Raji (cell line): ENCODE measurements around the gene RYR1.

Experiments
- POLR2A ChIP-seq: IDR thresholded peaks from 2 replicates; pipeline ENCODE4 v1.6.1; 2011; ENCODE audit warnings: low read depth, low read length, control low read depth; ENCODE audit not compliant: insufficient read depth

The RYR1 gene

DNA sequence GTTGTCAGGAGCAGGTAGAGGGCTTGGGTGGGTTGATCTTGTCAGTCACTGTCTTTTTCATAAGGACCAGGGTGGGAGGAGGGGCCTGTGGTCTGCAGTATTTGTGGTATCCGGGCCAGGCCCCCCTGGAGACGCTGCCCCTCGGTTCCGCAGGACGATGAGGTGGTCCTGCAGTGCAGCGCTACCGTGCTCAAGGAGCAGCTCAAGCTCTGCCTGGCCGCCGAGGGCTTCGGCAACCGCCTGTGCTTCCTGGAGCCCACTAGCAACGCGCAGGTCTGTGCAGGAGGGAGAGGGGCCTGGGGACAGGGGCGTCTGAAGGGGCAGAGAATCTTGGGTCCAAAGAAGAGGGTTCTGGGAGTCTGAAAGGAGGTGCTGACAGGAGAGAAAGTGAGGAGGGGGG is 7.1 kb downstream of the RYR1 start:
- no peak for TF ChIP-seq POLR2A

DNA sequence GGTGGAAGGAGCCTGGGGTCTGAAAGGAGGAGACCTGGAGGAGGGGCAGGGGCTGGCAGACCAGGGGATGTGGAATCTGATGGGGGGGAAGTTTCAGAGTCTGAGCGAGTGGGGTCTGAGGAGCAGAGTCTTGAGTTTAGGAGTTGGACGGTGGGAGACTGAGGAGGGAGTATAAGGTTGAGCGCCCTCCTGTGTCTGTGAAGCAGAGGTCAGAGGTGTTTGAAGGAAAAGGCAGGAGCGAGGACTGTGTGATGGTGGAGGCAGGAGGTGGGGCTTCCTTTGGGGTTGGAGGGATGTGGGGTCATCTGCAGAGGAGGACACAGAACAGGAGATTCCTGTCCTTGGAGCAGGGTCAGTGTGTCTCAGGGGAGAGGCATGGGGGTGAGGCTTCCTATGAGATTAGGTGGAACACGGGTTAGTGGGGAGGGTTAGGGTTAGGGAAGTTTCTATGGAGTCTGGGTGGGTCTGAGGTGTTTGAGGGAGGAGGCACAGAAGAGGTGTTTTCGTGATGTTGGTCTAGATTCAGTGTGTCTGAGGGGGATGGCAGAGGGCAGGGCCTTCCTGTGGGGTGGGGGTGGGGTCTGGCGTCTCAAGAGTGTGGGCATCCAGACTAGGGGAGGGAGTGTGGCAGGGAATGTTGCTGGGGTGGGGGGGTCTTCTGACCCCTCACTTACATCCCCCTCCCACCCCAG is 8.3 kb downstream of the RYR1 start:
- TF ChIP-seq POLR2A: no peak

DNA sequence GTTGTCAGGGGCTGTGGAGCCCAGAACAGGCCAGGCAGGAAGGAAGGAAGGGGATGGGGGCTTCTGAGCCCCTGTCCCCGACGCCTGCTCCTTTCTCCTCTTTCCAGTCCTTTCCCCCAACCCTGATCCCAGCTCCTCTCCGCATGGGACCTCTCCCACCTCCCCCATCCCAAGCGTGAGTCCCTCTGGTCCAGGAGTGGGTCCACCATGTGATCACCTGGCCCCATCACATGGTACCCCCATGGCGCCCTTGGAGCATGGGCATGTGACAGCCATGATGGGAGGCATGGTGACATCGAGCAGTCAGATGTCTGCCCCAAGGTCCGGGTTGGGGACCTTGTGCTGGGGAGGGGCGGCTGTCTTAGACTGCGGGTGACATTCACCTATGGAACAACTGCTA is 9.2 kb downstream of the RYR1 start:
- no peak for TF ChIP-seq POLR2A

DNA sequence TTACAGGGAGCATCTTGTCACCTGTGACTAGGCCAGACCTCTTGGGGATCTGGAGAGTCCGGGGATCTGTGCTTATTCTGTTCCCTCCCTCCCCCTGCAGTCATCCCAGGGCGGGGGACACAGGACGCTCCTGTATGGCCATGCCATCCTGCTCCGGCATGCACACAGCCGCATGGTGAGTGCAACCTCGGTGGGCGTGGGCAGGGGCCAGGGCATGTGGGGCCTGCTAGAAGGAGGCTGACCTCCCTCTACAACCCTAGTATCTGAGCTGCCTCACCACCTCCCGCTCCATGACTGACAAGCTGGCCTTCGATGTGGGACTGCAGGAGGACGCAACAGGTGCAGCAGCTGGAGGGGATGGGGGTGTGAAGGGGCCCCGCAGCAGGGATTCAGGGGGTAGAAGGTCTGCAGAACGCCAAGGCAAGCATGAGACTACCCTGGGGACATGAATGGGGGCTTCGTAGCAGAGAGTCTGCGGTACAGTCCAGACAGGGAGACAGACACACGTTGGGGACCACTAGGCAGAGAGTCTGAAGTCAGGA is 10.0 kb downstream of the RYR1 start:
- TF ChIP-seq POLR2A: no peak

DNA sequence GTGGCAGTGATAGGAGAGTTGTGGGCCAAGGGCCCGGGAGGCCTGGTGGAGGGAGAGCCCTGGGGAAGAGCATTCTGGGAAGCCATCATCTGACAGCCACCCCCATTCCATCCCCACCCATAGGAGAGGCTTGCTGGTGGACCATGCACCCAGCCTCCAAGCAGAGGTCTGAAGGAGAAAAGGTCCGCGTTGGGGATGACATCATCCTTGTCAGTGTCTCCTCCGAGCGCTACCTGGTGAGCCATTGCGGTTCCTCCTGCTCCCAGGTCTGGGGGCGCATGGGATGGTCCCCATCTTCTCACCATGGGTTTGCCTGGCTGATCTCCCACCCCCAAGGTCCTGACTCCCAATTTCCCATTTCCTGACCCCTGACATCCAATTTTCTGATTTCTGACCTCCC is 10.5 kb downstream of the RYR1 start:
- no peak for TF ChIP-seq POLR2A

DNA sequence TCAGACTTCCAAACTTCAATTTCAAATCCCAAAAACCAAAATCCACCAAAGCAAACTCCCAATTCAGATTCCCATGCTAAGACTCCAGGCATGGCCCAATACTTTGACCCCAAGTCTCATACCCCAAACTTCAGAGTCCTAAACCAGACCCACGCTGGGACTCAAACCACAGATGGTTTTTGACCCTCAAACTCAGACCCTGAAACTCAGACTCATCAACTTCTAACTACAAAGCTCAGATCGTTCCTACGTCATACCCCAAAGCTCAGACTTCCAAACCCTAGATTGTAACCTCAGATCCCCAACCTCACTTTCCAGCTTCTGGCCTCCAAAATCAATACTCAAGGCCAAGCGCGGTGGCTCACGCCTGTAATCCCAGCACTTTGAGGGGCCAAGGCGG is 11.9 kb downstream of the RYR1 start:
- no peak for TF ChIP-seq POLR2A

DNA sequence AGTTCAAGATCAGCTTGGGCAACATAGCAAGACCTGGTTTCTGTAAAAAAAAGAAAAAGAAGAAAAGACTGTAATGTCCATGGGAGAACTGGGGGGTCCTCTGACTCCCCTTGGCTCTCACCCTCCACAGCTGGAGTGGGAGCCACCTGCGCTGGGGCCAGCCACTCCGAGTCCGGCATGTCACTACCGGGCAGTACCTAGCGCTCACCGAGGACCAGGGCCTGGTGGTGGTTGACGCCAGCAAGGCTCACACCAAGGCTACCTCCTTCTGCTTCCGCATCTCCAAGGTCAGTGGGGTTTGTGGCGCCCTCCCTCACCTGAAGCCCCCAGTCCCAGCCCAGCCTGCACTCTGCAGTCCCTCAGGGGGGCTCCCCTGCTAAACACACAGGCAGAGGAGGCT is 14.7 kb downstream of the RYR1 start:
- no peak for TF ChIP-seq POLR2A

DNA sequence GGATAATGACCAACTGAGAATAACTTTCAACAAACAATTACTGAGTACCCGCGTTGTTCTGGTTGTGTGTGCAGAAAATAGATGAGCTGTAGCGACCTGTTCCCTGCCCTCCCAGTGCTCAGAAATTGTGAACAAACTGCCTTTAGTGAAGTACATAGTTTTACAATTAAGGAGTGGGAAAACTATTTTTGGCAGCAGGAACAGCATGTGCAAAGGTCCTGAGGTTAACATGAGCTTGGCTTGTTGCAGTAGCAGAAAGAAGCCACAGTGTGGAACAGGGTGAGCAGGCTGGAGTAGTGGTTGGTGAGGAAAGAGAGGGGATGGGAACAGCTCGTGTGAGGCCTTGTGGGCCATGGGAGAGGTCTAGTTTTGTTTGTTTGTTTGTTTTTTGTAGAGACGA is 16.0 kb downstream of the RYR1 start:
- no peak for TF ChIP-seq POLR2A

DNA sequence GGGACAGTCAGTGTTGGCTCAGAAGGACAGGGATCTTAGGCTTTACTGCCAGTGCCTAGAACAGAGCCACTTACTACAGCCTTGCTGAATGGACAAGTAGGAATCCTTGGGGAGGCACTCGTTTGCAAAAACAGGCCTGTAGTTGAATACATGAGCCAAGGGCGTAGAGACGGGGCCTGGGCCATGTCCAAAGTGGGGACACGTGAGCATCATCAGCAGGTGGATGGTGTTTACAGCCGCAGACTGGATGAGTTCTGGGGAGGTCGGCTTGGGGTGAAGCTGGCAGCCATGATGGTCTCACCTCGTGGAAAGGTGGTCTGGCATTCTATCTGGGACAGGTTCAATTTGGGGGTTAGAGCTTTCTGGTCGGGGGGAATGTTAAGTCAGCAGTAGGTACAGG is 17.5 kb downstream of the RYR1 start:
- TF ChIP-seq POLR2A: no peak

DNA sequence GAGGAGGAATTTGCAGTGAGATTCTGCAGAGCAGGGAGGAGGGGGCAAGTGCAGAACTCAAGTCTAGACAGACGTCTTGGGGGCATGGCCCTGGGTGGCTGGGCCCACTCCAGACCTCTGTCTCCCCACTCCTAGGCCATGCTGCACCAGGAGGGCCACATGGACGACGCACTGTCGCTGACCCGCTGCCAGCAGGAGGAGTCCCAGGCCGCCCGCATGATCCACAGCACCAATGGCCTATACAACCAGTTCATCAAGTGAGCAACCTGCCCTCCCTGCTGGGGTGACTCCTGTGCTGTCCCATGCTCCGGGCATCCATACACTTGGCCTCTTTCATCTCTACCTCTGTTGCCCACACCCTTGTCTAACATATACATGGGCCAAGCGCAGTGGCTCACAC is 18.1 kb downstream of the RYR1 start:
- no peak for TF ChIP-seq POLR2A

DNA sequence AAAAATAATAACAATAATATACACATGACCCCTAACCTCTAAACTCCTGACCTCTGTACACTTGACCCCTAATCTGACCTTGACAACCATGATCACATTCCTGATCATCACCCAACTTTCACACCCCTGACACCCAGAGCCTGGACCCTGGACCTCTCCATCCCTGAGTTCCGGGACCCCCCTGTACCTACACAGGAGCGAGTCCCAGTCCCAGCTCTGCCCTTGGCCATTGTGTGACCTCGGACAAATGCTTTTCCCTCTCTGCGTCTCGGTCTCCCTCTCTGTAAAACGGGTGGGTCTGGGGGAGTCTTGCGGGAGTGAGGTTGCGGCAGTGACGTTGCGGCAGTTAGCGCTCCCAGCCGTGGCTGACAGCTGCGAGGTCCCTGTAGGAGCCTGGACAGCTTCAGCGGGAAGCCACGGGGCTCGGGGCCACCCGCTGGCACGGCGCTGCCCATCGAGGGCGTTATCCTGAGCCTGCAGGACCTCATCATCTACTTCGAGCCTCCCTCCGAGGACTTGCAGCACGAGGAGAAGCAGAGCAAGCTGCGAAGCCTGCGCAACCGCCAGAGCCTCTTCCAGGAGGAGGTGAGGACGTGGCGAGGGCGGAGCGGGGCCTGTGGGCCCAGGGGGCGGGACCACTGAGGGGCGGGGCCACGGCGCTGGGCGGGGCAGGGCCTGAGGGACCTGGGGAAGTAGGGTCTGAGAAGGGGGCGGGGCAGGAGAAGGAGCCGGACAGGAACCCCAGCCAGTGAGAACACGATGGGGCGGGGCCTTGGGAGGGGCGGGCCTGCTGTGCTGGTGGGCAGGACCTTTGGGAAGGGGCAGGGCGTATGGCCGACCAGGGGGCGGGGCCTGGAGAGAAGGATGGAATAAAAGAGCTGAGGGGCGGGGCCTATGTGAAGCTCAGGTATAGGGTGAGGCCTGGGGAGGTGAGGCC is 19.2 kb downstream of the RYR1 start:
- no peak for TF ChIP-seq POLR2A

DNA sequence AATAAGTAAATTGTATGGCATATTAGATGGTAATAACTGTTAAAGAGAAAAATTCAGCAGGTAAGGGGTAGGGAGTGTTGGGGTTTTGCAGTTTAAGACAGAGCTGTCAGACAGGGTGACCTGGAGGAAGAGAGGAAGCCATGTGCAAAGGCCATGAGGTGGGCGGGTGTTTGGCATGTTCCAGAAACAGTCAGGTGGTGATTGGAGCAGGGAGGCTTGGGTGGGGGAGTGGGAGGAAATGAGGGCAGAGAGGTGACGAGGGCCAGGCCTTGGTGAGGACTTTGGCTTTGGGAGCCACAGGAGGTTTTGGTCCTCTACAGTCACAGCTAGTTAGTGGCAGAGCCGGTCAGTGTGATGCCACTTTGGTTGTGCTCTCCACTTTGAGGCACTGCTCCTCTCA is 20.1 kb downstream of the RYR1 start:
- no peak for TF ChIP-seq POLR2A

DNA sequence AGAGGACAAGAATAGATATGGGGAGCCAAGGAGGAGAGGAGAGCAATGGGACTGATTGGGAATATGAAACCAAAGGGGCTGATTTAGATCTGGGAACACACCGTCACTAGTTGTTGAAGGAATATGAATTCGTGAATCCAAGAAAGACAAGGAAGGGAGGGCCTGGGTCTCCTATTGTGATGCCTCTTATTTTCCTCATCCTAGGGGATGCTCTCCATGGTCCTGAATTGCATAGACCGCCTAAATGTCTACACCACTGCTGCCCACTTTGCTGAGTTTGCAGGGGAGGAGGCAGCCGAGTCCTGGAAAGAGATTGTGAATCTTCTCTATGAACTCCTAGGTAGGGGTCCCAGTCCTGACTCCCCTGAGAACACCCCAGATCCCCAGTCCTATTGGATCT is 21.5 kb downstream of the RYR1 start:
- TF ChIP-seq POLR2A: no peak

DNA sequence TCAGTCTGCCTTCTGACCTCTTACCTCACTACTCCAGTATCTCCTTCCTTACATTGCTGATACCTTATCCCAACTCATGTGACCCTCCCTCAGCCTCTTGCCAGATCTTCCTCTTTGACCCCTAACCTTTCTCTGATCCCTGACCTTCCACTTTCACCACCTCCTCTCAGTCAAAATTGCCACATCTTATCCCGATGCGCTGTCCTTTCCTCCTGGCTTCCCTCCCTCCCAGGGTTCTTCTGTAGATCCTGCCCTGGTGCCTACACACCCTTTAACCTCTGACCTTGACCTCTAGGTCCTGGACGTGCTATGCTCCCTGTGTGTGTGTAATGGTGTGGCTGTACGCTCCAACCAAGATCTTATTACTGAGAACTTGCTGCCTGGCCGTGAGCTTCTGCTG is 23.7 kb downstream of the RYR1 start:
- TF ChIP-seq POLR2A: no peak

DNA sequence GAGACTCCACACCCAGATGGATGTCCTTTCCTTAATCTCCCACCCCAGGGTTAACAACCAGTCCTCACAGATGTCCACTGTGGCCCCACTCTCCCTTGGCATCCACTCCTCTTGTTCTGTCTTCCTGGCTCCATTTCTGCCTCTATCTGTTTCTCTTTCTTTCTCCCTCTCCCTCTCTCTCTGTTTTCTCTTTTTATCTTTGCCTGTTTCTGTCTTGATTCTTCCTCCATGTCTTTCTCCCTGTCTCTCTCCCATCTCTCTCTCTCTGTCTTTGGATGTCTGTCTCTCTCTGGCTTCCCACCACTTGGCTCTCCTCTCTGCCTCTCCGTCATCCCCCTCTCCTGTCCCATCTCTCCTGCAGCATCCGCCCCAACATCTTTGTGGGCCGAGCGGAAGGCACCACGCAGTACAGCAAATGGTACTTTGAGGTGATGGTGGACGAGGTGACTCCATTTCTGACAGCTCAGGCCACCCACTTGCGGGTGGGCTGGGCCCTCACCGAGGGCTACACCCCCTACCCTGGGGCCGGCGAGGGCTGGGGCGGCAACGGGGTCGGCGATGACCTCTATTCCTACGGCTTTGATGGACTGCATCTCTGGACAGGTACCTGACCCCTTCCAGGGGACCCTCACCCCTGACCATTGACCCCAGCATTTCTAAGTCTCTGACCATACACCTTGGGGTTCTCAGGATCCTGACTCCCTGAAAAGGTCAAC is 24.4 kb downstream of the RYR1 start:
- no peak for TF ChIP-seq POLR2A

DNA sequence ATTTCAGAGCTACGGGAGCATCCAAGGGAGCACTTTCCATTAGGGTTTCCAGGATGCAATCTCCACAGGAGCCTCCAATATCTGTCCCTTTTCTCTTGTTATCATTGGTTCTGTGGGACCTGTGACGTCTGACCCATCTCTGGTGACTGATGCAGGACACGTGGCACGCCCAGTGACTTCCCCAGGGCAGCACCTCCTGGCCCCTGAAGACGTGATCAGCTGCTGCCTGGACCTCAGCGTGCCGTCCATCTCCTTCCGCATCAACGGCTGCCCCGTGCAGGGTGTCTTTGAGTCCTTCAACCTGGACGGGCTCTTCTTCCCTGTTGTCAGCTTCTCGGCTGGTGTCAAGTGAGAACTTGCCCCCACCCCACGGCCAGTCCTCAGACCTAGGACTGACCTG is 25.5 kb downstream of the RYR1 start:
- TF ChIP-seq POLR2A: no peak

DNA sequence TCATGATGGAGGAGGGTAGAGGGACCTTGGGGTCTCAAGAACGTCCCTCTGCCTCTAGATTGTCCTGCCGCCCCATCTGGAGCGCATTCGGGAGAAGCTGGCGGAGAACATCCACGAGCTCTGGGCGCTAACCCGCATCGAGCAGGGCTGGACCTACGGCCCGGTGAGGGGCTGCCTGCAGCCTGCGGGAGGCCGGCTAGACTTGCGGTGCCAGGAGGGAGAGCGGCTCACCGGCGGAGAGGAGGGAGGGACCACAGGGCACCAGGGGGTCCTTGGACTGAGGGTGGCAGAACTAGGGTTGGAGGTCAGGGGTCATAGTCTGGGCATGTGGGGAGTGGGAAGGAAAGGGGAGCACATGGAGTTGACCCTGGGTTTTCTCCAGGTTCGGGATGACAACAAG is 29.9 kb downstream of the RYR1 start:
- no peak for TF ChIP-seq POLR2A
